Activated naive CD4-positive, alpha-beta T cell (primary cell): ENCODE measurements around the gene DCUN1D2.

Experiments
- DNase-seq, 4 experiments: peaks; one replicate each; lab custom pipeline; 2025; lab: John Stamatoyannopoulos, UW

Gene DCUN1D2

DNA sequence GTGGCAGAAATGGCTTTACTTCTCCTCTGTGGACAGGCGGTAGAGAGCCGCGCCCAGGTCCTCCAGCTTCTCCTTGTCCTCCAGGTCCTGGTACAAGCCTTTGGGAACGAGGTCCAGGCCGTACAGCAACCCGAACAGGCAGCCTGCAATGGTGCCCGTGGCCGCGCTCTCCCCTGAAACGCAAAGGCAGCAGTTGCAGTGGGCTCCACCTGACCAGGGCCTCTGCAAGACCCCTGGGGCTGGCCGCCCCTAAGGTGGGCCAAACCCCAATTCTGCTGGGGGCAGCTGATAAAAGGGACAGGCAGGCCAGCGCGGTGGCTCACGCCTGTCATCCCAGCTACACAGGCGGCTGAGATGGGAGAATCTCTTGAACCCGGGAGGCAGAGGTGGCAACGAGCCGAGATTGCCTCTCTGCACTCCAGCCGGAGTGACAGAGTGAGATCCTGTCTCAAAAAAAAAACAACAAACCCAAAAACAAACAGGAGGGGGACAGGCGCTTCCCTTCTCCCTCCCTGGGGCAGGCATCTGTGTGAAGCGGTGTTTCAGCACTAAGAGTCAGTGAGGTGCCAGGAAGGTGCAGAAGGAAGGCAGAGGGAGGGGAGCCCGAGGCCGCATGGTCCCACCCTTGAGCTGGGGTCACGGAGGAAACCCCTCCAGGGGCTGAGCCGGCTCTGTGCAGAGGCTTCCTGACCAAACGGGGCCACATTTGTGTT is 67.5 kb downstream of the DCUN1D2 start:
- no peak for DNase-seq

DNA sequence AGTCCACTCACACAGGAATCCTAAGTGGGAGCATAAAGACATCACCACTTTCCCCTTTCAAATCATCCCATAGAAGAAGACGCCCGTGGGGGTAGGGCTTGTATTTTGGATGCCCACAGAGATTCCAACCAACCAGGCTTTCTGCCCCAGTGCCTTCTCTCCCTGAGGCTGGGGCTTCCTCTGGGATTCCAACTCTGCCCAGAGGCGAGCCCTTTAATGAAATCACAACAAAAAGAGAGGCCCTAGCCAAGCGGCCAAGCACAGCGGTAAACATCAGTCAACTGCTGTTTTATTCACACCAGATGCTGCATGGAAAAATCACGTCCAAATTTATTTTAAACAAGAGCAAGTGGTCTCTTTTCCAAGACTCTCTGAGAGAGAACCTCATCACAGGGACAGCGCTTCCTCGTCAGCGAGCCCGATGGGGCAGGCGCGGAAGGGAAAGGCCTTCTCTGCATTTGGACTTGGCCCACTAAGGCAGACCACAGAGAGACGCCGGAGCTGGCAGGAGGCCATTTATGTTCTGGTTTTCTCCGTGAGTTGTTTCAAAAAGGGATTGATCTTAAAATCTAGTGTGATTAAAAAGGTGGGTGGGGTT is 68.7 kb downstream of the DCUN1D2 start:
- no peak for DNase-seq

GRCh38 chr13:113420833-113421600 is 69.5 kb downstream of the DCUN1D2 start:
- peak in 1 of 4 experiments; percentile 5 for DNase-seq

- DNase-seq = no peak
These were observed 70.3 kb downstream of the DCUN1D2 start for GRCh38 chr13:113420232-113420631.

DNA sequence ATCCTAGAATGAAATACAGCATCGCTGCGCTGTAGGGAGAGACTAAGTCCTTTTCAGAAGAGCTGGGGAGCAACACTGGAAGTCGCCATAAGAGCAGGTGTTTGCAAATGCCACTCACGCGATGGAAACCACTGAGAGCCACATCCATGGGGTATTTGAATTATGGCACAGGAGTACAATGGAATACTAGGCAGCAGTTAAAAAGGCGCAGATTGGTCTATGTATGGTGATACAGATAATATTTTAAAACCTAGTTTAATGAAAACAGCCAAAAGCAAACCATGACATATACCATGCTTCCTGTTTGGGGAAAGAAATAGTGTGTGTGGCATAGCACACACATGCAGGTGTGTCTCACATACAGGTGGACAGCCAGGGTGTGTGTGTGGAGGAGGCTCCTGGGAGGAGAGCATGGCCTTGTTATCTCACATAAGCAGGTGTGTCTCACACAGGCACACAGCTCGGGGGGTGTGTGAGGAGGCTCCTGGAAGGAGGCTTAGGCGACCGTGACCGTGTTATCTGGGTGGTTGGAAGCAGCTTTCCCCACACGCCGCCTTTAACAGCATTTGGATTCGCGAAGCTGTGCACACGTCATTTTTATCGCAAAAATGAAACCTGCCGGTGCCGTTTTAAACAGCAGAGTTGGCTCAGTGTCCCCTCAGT is 70.8 kb downstream of the DCUN1D2 start:
- DNase-seq = no peak

DNA sequence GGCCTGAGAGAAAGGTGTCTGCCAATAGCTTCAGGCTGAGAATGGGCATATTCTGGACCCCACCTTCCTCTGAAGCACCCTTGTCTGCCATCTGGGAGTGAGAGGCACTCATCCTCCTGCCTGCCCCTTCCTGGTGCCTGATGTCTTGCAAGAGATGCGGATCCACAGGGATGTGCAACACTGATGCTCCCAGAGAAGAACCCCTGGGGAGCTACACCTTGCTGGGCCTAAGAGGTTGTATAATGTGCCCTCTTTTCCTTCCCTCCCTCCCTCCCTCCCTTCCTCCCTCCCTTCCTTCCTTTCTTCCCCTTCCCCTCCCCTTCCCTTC is 71.8 kb downstream of the DCUN1D2 start:
- DNase-seq = no peak

DNA sequence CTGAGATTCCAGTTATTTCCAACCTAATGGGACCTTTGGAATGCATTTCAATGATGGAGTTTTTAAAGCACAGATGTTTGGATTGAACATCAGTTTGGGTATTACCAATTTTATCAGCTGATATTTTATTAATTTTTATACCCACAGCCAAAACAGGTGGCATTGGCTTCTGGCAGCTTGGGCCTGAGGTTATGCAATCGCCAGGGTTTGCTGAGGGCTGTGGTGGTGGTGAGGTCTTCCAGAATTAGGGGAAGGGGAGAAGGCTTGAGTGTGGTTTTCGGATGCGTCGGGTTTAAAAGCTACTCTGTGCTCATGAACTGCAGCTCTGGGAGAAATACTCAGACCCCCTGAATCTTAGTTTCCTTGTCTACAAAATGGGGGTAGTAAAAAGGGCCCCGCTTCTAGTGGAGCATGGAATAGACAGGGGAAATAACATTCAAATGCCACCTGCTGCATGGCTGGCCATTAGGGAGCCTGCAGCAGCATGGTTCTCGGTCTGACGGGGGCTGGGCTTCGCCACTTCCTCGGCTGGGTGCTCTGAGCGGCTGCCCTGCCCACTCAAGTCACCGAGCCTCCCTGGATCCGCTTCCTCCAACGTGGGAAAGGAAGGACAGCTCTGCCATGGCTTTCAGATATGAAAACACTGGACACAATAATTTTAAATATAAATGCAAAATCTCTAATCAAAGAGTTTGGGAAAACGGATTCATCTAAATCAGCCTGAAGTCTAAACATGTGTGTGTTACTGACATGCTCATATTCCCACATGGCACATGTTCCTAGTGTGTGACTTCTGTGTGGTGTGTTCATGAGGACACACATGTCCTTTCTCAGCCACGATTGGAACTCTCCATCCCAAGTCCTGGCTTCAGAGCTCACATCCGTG is 72.4 kb downstream of the DCUN1D2 start:
- DNase-seq = no peak

GRCh38 chr13:113417008-113417751 is 73.3 kb downstream of the DCUN1D2 start:
- DNase-seq = no peak

DNA sequence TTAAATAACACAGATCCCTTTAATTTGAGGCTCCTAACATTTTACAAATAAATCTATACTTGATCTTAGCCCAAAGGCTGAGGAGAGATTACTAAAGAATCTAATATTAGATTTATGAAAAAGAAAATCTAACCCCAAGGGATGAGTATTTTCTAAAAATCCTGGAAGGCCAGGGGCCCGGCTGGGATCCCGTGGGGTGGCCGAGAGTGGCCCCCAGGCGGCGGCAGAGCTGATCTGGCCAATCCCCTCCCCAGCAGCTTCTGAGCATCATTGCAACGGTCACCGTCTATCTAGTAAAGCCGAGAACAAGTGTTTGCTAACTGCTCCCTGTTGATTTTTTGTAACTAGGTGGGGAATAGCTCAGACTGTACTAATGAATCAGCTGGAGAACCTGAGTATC is 74.7 kb downstream of the DCUN1D2 start:
- no peak for DNase-seq

- no peak for DNase-seq
These were observed 75.5 kb downstream of the DCUN1D2 start for GRCh38 chr13:113415032-113415431.

- no peak for DNase-seq
These were observed 76.2 kb downstream of the DCUN1D2 start for GRCh38 chr13:113414335-113414734.

GRCh38 chr13:113413898-113414282 is 76.6 kb downstream of the DCUN1D2 start:
- DNase-seq = no peak

DNA sequence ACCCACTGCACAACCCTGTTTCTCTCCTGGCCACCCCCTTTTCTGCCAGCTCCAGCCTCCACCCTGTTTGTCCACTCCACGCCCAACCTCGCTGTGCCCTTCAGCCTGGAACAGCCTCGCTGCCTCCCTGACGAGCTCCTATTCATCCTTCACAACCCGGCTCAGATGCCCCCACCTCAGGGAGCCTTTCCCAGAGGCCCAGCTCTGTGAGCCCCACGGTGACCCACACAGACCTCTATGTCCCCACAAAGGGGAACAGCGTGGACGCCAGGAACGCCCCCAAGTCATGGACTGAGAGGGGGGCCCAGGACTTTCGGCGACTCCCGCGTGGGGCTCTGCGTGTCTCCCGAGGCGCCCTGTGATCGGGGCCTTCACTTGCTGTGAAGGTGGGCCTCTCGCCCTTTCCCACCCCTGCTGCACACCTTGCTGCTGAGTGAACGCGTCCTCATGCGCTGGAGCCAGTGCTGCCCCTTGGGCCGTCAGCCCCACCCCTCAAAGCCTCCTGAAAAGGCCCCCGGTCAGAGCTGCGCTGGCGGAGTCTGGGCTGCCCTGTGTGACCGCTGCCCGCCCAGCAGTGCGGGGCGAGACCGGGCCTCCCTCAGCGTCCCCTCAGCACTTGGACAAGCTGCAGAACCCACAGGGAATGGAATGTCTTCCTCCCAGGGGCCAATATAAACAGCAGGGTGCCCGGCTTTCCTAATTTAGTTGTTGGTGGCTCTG is 77.2 kb downstream of the DCUN1D2 start:
- no peak for DNase-seq

GRCh38 chr13:113412440-113412839 is 78.1 kb downstream of the DCUN1D2 start:
- DNase-seq = no peak

GRCh38 chr13:113411216-113412023 is 79.1 kb downstream of the DCUN1D2 start:
- DNase-seq = no peak

DNA sequence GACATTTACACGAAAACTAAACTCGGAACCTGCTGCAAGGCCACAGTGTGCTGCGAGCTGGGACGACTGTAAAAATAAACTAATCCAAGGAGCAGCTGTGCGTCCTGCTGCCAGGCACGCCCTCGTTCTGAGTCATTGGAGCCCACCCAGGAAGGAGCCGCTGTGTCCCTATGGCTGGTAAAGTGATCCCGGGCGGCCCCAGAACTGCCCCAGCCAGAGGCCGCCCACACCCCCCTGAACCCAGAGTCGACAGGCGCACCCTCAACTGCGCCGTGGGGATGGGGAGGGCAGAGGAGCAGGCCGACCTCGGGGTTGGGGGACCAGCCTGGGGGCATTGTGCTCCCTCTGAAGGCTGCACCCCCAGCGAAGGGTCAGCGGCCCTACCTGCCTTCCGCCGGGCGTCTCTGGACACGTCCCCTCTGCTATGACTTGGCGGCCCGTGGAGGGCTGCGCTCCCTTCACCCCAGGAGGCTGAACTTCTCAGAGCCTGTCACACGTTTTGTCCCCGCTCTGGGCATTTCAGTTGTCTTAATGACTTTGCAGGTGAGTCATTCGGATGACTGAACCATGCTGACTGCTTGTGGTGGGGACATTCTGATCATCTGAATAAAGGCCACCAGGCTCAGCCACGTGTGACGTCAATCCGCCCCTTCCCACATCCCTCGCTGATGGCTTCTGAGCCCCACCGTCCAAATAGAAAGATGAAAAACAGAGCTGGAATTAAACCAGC is 79.9 kb downstream of the DCUN1D2 start:
- DNase-seq = no peak

GRCh38 chr13:113408562-113408961 is 81.9 kb downstream of the DCUN1D2 start:
- no peak for DNase-seq

- no peak for DNase-seq
These were observed 82.7 kb downstream of the DCUN1D2 start for GRCh38 chr13:113407531-113408393.
